ENCODE results near the gene AOPEP. TPM values are rescaled to one million over a fixed set of nuclear protein-coding genes. Genes with fewer than 3 reads are reported as not detected.

AOPEP gene
- total RNA-seq, 1 experiment from 2014 or later, result 15.0 TPM

GRCh38 chr9:94973451-94973941, 247.0 kb downstream of the AOPEP start:
- H3K4me2 ChIP-seq (ENCODE audit: insufficient read depth, insufficient read length, low read length), result no peak overlapping the region

More at GRCh38 chr9:94973451-94973941, 247.0 kb downstream of the AOPEP start:
- no peak overlapping the region for H3K4me3 Mint-ChIP-seq
- Histone ChIP-seq H2BK5ac (ENCODE audit: insufficient read length, low read length) (no peak overlapping the region), H2BK20ac (ENCODE audit: low read depth, low read length, poor library complexity, severe bottlenecking) (no peak overlapping the region), H3K14ac (ENCODE audit: insufficient read depth, low read length) (no peak overlapping the region), H2BK12ac (ENCODE audit: insufficient read length, low read depth, low read length) (no peak overlapping the region), H4K91ac (ENCODE audit: insufficient read length, low read depth, low read length) (no peak overlapping the region), H4K20me1 (ENCODE audit: control insufficient read depth, insufficient read depth, insufficient read length) (no peaks in the 10 kb centered on the region), H3K23me2 (ENCODE audit: insufficient read length, low read depth, low read length, poor library complexity, severe bottlenecking) (no peaks in the 10 kb centered on the region), H3K79me2 (ENCODE audit: insufficient read depth, low read length) (no peaks in the 10 kb centered on the region), H3K9me3 (ENCODE audit: control insufficient read depth, low read depth, low read length) (no peaks in the 10 kb centered on the region), H3K79me1 (ENCODE audit: insufficient read depth, low read depth, low read length, poor library complexity, severe bottlenecking) (no peaks in the 10 kb centered on the region), H3K27ac (ENCODE audit: insufficient read length, low read depth, low read length) (no peak overlapping the region), H3K9ac (ENCODE audit: extremely low read depth, insufficient read length, low read length) (no peak overlapping the region), H3K27me3 (ENCODE audit: insufficient read depth, low read length) (no peaks in the 10 kb centered on the region), H3K56ac (ENCODE audit: insufficient read length, low read depth, low read length) (no peak overlapping the region), H3K4me1 (ENCODE audit: insufficient read depth, low read length) (no peaks in the 10 kb centered on the region; the same call in 1 of the 2 replicates), H3T11ph (ENCODE audit: low read length) (no peak overlapping the region), H3K23ac (ENCODE audit: insufficient read length, low read depth, low read length) (no peak overlapping the region), H2BK120ac (ENCODE audit: low read depth, low read length, poor library complexity, severe bottlenecking) (no peak overlapping the region), H3K18ac (ENCODE audit: insufficient read length, low read depth, low read length) (no peak overlapping the region), H3K4ac (ENCODE audit: low read depth, low read length) (no peak overlapping the region), H4K5ac (ENCODE audit: insufficient read length, low read depth, low read length) (no peak overlapping the region), H4K8ac (replicated peaks; ENCODE audit: insufficient read length, low read depth, low read length) (no peak overlapping the region), H2AK5ac (ENCODE audit: insufficient read length, low read length) (no peak overlapping the region), H2BK15ac (ENCODE audit: low read depth, low read length) (no peak overlapping the region), H2AFZ (ENCODE audit: low read length) (no peak overlapping the region)
- no peaks in the 10 kb centered on the region for H3K9me3 Mint-ChIP-seq
- H3K4me1 Mint-ChIP-seq, result peaks cover 18 to 36% of the 10 kb centered on the region in 2 experiments
- H3K36me3 Mint-ChIP-seq (ENCODE audit: insufficient read depth in 1 of 3, low read depth in 3 of 3), result no peaks in the 10 kb centered on the region; a peak in 1 of 7 replicates
- no peak for TF ChIP-seq CTCF (conservative IDR thresholded peaks at IDR 0.05)
- no CpG with 5 or more reads among the region's 11 CpGs for WGBS (ENCODE audit: extremely low coverage, insufficient read length, low lambda C conversion rate)
- no peaks in the 10 kb centered on the region for H3K27me3 Mint-ChIP-seq (ENCODE audit: low read depth)
- no peak overlapping the region for H3K27ac Mint-ChIP-seq
- DNase-seq, result no peak
